ENCODE results near the gene GNAS.

Gene GNAS

DNA sequence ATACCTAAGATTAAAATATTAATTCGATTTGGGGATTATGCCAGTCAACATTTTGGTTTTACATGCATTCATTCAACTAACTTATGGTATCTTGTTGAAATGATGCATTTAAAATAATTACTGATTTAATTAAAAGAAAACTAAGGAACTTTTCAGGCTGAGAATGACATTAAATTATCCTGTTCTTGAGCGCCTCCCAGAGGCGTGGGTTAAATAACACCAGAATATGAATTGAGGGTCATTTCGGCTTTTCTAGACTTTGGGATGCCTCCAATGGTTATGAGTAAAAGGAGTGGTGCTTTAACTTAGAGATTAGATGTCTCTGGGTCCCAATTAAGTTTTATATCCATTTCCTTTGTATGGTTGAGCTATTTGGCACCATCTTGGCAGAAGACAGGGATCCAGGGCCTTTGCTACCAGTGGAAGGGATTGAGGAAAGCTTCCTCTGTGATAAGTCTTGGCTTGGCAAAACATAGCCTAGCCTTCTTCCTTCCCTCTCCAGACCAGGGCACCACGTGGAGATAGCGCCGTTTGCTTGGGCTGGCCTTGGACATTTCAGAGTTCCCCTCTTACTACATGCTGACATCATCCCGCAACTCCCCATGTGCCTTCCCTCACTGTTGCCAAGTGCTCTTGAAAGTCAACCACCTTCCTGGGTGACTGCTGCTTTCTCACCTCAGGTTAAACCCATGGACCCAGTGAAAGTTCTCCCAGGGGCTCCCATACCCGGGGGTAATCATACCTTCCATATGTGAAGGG is 28.7 kb downstream of the GNAS start:
- DNase-seq (ENCODE audit: low spot score): no peak

DNA sequence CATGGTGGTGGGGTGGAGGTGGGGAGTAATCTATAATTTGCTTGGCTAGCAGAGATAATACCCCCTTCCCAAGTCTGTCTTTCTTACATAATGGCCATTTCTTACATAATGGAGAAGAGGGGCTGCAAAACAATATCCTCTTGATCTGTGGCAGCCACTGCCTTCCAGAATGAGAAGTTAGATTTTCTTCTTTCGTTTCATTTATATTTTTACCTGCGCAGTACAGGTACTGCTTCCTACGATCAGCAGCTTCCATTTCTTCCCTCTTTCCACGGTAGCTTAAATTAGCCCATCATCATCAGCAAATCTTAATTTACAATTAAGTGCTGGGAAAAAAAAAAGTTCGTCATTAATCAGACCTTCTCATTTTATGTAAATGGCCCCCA is 30.2 kb downstream of the GNAS start:
- DNase-seq (ENCODE audit: low spot score): no peak

DNA sequence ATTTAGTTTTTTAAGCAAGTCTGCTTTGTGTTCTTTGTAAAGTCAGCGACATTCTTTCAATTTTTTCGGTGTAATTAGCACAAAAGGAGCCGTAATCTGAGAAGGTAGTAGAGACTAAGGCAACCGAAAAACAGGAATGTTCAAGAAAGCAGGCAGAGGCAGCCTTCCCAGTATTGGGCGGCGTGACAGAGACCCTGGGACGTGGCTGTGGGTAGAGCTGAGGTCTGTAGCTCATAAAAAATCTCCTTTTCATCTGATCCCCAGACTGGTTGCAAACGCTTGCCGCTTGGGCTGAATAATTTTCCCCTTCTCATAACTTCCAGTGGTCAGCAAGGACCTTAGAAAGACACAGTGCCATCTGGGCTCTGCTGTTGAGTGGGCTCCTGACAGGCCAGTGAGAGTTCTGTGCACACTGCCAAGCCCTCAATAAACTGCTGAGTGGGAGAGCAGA is 30.8 kb downstream of the GNAS start:
- DNase-seq (ENCODE audit: low spot score): no peak

DNA sequence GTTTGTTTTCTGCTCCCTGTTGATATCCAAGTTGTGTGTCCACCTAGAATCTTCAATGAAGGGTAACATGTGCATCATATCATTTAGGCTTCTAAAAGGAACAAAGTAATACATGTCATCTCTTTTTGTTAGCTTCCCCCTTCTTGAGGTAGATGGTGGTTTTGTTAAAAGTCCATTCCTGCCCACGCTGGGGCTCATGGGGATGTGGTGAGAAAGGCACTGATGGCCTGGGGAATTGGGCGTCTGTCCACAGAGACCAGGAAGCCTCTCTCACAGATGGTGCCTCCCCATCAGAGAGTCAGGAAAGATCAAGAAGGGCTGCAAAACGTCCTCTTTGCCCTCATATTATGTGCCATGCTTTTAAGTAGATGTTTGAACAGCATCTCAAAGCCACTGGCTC is 32.5 kb downstream of the GNAS start:
- no peak for DNase-seq (ENCODE audit: low spot score)

DNA sequence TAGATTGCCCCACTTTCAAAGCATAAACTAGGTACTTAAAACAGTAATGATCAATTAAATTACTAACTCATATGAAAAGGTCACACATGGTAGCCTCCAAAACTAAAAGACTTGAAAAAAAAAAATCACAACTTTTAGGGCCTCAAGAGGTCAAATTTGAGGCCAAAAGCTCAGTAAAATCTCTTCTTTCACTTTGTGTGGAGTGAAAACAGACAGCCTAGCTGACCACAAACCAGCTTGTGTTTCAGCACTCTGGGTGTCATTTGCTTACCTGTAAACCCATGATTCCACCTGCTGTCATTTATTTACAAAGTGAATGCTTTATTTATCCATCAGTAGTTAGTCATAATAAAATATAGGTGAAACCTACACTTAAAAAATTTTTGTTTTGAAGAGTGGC is 34.0 kb downstream of the GNAS start:
- DNase-seq (ENCODE audit: low spot score): no peak

DNA sequence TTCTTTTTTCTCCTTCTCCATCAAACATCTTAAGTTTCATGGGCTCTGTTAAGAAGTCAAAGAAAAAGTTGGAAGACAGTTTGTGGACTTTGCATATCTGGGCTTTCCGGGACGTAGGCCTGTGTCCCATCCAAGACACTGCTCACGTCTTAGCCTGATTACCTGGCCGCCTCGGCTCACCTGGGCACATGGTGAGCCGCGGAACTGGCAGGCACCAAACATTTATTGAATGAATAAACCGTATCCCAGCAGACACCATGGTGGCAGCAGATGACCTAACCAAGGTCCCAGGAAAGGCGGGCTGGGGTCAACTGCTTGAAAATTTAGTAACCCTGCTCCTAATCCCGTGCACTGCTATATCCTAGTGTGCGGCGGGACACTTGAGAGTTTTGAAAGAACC is 35.6 kb downstream of the GNAS start:
- DNase-seq (ENCODE audit: low spot score): no peak

DNA sequence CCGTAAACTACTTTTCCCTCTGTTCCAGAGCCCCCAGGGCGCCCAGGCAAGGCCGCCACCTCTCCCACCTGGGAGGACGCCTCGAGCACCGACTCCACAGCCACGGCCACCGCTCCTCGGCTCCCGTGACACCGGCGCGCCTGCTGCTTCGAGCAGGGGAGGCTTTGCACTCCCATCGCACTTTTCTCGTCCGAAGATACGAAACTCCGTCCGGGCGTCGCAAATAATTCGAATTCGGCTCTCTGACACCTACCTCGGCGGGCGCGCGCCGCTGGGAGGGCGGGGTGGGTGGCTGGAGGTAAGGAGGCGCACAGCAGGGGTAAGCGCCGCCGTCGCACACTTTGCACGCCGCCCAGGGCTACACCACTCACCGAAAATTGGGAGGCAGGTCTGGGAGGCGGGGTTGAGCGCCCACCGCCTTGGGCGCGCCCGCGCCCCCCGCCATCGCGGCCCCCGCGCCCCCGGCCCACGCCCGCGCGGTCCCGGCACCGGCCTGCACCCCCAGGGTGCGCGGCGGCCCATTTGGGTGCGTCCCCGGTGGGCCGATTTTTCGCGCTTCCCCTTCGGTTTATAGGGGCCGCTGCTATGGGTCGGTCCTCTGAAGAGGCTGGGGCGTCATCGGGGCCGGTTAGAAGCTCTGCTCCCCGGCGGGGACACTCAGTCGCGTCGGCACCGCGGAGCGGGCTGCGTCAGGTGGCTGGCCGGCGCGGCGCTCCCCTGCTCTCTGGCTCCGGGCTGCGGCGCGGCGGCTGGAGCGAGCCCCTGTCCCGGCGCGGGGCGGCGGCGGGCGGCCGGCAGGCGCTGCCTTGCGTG is 36.2 kb downstream of the GNAS start:
- peak; percentile 82 for DNase-seq (ENCODE audit: low spot score)

DNA sequence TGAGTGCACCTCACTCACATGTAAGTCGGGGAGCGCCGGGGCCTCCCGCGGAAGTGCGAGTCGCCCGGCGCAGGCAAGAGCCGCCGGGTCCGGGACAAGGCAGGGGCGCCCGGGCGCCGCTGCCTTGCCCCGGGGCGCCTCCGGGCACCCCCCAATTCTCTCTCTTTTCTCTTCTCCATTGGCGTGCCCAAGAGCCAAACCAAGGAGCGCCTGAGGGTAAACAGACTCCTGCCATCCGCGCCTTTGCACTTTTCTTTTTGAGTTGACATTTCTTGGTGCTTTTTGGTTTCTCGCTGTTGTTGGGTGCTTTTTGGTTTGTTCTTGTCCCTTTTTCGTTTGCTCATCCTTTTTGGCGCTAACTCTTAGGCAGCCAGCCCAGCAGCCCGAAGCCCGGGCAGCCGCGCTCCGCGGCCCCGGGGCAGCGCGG is 36.8 kb downstream of the GNAS start:
- DNase-seq (ENCODE audit: low spot score): no peak

DNA sequence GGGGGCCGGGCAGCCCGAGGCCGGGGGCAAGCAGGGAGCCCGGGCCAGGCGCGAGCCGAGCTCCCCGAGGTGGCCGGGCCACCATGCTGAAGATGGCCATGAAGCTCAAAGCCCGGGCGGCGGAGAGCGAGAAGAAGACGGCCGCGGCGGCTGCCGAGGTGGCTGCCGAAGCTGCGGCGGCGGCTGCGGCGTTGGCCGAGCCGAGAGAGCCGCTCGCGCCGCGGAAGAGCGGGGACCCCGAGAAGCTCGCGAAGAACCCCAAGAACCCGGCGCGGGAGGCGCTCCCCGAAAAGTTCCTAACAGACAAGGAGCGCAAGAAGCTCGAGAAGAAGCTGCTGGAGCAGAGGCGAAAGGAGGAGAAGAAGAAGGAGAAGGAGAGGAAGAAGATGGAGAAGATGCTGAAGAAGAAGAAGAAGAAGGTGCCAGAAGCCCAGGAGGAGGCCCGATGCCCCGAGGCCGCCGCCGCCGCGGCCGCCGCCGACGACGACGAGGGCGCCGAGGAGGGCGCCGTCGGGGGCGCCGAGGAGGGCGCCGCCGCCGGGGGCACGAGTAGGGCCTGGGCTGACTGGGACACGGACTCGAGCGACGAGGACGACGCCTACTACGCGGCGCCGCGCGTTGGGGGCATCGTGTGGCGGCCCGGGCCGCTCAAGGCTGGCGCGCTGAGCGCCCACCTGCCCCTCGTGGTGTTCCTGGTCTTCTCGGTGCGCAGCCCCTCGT is 37.4 kb downstream of the GNAS start:
- DNase-seq (ENCODE audit: low spot score): no peak

DNA sequence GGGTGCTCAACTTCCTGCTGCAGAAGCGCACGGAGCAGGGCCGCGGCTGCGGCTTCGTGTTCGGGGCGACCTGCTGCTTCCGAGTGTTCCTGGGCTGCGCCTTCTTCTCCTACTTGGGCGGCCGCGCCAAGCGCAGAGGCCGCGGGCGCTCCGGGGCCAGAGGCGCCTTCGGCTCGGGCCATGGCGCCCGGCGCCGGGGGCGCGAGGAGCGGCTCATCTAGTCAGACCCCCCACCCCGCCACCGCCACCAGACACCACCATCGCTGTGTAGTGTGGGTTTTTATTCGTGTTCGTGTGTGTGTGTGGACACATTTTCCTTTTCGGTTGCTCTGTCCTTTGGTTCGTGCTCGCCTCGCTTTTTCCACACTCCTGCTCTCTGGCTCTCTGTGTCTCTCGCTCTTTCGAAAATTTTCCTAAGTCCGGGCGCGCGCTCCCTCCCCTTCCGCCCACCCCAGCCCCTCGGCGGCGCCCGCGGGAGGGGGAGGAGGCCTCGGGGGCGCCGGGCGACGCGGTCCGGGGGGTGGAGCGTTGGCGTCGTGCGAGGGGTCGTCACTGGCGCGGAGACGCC is 38.1 kb downstream of the GNAS start:
- peak; percentile 65 for DNase-seq (ENCODE audit: low spot score)

DNA sequence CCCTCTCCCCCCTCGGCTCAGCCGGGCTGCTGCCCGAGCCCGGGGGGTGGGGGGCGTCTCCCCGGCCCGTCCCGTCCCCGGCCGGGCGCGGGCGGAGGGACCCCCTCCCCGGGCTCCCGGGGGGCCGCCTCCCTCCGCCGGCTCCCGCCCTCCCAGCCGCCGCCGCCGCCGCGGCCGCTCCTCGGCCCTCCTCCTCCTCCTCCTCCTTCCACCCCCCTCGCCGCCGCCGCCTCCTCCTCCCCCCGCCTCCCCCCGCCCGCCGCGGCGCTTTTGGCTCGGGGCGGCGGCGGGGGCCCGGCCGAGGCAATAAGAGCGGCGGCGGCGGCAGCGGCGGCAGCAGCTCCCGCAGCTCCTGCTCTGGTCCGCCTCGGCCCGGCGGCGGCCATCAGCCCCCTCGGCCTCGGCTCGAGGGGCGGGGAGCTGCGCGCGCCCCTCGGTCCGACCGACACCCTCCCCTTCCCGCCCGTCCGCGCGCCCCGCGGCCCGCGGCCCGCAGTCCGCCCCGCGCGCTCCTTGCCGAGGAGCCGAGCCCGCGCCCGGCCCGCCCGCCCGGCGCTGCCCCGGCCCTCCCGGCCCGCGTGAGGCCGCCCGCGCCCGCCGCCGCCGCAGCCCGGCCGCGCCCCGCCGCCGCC is 38.7 kb downstream of the GNAS start:
- DNase-seq (ENCODE audit: low spot score): peak; percentile 65

DNA sequence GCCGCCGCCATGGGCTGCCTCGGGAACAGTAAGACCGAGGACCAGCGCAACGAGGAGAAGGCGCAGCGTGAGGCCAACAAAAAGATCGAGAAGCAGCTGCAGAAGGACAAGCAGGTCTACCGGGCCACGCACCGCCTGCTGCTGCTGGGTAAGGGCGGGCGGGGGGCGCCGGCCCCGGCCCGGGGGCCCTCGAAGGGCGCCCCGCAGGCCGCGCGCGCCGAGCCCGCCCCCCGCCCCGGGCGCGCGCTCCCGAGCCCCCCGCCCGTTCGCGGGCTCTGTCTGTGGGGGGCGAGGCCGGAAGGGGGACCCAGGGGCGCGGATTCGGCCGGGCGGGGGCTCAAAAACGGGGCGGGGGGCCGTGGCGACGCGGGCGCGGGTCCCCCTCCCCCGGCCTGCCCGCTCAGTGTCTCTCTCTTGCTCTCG is 39.2 kb downstream of the GNAS start:
- peak; percentile 15 for DNase-seq (ENCODE audit: low spot score)

DNA sequence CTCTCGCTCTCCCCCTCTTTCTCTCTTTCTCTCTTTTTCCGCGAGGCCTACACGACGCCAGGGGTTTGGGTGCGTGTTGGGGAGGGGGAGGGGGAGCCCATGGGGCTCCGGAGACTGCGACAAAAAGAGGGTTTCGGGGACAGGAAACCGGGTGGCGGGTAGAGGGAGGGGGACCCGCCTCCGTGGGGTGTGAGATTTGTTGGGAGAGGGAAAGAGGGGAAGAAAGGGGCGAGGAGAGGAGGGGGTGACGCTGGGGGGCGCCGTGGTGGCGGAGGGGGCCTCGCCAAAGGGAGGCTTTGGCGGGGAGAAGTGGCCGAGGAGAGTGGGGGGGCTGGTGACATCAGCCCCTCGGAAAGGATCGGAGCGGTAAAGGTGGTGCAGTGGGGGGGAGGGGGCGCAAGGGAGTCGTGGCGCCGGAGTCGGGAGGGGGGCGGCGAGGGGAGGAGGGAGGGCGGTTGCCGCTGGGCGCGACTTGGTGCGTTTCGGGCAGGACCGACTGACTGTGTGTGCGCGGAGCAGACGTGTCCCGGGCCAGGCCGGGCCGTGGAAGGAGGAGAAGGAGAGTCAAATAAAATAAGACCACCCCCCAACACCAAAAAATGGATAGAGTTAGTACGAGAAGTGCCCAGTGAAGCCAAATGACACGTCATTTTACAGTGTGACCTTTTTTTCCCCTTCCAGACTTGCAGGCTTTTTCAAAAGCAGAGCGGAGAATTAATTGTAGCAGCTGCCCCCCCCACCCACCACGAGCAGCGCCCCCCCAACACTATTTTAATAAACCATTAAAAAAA is 39.8 kb downstream of the GNAS start:
- peak; percentile 71 for DNase-seq (ENCODE audit: low spot score)

DNA sequence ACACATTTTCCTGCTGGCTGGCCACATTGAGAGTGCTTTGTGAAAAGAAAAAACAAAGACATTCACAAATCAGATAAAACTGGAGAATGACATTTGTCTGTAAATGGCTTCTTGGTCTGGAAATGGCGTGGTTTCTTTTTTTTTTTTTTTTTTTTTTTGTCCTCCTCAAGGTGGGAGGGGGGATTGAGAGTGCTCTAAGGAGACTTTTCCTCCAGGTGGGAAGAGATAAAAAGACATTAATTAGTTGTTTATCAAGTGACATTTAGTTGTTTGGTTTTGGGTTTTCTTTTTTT is 40.4 kb downstream of the GNAS start:
- no peak for DNase-seq (ENCODE audit: low spot score)

DNA sequence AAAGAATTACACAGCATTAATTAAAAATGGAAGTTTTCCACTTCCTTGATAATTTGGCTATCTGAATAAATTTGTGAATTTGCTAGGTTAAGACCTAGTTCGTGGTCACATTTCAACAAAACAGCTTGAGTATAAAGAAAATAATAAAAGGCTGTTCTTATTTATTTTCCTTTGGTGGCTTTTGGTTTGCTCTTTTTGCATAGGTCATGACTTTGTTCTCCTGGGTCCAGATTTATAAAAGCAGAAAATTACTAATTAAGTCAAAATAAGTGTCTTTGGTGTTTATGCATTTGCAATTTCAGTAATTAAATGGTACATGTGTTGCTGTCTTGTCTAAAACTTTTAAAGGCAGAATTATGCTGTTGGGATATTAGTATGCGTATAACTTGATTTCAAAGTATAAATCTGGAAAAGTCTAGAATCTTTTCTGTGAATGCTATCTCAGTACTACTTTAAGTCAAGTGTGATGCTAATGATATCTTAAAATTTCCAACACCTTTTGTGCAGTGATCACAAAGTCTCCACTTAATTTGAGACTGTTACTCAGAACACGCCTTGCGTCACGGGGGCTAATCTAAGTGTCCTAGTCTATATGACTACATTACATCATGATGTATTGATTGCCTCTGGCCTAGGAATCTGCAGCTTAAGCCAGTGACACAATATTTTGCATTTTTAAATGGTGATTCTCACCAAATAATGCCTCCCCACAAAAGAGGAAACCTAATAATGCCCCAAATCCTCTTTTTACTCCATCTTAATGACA is 41.0 kb downstream of the GNAS start:
- DNase-seq (ENCODE audit: low spot score): peak; percentile 67

DNA sequence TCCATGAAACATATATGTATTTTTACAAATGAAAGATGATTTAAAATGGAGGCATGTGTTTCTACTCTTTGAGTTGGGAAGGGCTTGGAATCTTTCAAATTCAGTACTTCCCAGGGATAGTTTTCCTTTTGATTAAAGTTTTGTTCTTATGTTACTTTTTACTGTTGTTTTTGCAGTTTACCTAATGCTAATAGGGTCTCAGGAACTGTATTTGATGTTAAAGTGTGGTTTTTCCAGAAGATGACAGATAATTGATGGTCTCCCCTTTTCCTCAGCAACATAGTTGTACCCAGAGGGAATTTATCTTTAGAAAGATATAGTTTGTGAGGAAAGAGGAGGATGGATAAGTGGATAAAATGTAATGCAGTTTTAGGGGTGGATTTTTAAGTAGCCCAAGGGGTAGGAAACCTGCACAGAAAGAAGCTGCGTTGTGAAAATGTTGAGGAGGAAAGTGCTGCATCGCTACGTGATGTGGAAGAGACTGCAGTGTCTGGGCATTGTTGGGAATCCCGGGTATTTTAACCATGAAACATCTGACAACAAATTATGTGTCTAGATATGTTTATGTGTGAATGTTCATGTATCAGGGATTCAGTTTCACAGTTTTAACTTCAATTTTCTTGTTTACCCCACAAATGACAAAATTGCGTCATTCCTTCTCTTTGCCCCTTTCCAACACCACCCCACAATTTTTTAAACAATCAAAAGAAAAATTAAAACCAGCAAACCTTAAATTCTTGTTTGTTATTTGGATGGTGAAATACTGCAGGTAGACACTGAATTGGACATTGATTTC is 42.3 kb downstream of the GNAS start:
- no peak for DNase-seq (ENCODE audit: low spot score)

DNA sequence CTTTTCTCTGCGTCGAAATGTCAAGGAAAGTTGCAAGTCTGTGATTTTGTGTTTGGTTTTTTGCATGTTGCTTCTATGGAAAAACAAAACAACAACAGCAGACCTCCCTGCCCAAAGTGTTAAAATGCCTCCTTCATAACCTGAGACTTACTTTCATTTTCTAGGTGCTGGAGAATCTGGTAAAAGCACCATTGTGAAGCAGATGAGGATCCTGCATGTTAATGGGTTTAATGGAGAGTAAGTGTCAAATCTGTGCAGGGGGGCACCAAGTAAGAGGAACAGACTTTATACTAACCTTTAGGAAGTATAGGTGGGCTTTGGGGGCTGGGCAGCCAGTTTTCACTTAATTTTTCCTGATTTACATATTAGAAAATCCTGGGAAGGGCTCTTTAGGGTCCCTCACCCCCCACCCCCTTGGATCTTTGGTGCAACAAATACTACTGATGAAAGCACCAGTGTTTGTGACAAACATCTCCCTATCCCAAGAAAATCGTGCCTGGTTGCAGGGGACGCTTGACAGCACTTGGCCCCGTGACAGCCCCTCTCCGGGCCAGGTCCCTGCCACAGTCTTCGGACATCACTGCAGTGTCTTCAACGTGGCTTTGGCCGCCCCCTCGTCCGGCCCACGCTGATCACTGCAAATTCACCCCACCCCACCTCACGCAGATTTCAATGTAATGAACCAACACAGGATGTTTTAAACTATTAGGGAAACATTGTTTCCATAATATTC is 43.1 kb downstream of the GNAS start:
- DNase-seq (ENCODE audit: low spot score): no peak

DNA sequence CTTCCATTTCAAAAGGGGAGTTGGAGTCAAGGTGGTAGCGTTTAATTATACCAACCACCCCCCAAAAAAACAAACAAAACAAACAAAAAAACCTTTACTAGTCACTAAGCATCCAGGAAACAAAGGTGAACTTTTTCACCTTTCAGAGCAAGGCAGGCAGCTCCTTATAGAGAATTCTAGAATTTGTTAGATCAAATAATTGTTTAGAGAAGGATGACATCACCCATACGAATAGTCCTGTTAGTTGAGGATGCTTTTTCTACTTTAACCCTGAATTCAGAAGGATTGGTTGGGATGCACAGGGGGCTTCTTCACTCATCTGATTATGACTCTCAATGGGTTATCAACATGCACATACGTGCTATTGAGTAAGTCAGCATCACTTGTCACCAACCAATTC is 44.3 kb downstream of the GNAS start:
- DNase-seq (ENCODE audit: low spot score): no peak

DNA sequence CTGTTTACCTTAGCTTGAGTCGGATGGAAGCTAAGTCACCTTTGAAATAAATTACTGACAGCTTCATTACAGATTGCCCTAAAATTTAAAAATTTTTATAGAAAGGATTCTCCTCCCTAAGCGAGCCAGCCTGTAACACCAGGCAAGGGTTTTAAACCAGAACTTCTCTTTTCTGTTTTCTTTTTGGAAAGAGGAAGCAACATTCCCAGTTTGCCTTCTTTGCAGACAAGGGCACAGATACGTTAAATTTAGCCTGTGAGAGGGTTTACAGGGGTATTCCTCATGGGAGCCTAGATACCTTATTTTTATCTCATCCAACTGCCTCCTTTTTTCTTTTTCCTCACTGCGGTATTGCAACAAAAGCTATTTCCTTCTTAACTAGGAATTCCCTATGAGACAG is 45.0 kb downstream of the GNAS start:
- DNase-seq (ENCODE audit: low spot score): no peak

All from activated CD4-positive, alpha-beta T cell treated with anti-CD3 and anti-CD28 coated beads, Interleukin-2, Interleukin-4, amounts not matched to agents 100 ng/mL and 50 ng/mL, durations not matched to agents 16 hours and 8 hours (primary cell).